GM10266 (cell line): ENCODE results near the gene BAZ2A.

Source experiments
- DNase-seq: peaks from one replicate; pipeline ENCODE4 v3.0.0; 2012; ENCODE audit errors: extremely low spot score
- TF ChIP-seq, protein P1 (sequence below): IDR thresholded peaks from 2 replicates; pipeline ENCODE4 v1.5.1; 2012; ENCODE audit warnings: mild to moderate bottlenecking, low read depth; ENCODE audit not compliant: control insufficient read depth, insufficient read depth; ENCODE audit errors: missing control alignments

BAZ2A gene

DNA sequence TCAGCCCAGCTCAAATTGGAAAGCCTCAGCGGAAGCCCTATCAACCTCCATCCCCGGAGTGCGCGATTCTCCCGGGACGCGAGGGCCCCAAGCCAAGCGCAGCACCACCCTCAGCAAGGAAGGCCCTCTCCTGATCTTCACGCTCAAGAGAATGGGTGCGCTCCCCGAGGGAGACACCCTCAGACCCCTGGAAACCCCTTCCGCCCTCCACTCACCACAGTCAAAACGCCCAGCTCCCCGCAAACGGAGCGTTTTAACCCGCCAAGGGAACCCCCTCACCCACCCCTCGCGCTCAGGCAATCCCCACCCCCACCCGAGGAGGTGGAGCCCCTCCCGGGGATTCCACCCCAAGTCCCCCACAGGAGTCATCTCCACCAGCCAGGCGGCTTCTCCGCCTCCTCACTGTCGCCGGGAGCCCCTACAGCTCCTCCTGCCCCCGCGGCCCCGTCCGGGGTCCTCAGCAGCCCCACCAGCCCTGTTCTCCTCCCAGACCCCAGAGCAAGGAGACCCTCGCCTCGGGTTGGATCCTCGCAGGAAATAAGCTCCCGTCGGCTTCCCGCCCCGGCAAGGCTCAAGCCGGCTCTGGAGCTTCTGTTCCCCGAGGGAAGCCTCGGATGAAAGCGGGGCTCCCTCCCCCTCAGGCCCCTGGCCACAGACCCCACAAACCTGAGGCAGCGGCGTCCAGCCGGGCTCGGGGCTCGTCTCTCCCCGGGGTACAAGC lies 507 bp downstream of the BAZ2A start:
- TF ChIP-seq, protein P1, sequence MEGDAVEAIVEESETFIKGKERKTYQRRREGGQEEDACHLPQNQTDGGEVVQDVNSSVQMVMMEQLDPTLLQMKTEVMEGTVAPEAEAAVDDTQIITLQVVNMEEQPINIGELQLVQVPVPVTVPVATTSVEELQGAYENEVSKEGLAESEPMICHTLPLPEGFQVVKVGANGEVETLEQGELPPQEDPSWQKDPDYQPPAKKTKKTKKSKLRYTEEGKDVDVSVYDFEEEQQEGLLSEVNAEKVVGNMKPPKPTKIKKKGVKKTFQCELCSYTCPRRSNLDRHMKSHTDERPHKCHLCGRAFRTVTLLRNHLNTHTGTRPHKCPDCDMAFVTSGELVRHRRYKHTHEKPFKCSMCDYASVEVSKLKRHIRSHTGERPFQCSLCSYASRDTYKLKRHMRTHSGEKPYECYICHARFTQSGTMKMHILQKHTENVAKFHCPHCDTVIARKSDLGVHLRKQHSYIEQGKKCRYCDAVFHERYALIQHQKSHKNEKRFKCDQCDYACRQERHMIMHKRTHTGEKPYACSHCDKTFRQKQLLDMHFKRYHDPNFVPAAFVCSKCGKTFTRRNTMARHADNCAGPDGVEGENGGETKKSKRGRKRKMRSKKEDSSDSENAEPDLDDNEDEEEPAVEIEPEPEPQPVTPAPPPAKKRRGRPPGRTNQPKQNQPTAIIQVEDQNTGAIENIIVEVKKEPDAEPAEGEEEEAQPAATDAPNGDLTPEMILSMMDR = no peak
- DNase-seq = peak; percentile 56

DNA sequence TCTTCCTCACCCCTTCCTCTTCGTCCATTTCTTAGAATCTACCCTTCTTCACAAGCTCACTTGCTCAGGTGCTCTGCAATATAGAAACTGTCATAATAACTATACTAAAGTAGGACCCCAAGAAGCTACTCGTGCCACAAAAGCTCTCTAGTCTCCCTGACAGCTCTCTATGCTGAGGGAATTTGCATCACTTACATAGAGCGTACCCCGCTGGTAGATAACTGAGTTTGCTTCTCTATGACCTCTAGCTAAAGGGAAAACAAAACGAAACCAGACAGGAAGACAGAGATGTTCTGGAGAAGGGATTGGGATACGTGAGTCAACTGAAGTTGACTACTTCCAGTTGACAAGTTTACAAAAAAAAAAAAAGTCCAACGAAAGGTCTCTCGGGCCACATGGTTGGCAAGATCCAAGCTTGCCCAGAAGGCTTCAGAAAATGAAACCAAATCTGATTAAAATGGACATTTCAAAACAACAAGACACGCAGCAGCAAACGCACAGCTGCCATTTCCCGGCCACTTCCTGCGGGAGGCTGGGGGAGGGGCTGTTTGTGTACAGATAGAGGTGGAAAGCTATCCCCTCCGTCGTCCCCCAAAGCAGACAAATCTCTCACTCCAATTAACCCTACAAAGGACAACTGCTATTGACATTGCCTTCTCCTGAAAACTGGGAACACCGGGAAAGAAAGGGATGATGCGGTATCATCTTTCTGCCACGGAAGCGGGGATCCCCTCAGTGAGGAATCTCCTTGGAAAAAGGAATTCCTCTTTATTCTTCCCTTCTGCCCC lies 1.3 kb downstream of the BAZ2A start:
- TF ChIP-seq, protein P1 = no peak

DNA sequence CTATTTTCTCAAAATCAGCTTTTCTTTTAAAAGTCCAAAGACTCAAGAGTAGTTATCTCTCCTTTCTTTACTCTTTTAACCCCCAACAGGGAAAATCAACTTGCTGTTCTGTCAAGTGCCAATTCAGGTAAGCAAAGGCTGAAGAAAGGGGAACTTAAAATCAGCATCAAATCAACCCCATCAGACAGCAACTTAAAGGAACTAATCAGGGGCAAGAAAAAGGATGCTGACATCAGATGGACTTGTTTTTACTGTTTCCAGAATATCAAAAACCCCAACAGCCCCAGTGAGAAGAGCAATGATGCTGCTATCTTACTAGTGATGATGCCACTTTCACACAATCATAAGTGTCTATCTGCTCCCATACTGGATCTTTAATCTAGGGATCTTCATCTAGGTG lies 3.4 kb downstream of the BAZ2A start:
- TF ChIP-seq, protein P1 = no peak
- no peak for DNase-seq

More for the DNA sequence above, 1.3 kb downstream of the BAZ2A start:
- DNase-seq = peak; percentile 43

DNA sequence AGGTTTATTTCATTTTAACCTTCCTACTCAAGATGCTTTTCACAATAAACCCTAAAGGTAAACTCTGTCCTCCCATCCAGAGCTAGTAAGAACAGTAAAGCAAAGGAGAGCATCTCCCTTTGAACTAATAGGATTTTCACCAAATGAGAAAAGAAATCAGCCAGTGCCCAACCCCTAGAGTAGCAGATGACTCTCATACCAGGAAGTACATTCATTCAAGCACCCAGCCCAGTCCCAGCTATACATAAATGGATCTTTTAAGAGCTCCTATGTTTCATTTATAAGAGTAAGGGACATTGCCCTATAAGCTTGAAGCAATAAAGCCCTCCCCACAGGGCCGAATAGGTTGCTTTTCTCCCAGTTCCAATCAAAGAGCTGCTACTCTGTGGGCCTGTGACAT lies 7.6 kb downstream of the BAZ2A start:
- TF ChIP-seq, protein P1 = no peak
- DNase-seq = no peak

GRCh38 chr12:56616925-56617324 lies 13.2 kb downstream of the BAZ2A start:
- DNase-seq = no peak
- TF ChIP-seq, protein P1 = no peak

DNA sequence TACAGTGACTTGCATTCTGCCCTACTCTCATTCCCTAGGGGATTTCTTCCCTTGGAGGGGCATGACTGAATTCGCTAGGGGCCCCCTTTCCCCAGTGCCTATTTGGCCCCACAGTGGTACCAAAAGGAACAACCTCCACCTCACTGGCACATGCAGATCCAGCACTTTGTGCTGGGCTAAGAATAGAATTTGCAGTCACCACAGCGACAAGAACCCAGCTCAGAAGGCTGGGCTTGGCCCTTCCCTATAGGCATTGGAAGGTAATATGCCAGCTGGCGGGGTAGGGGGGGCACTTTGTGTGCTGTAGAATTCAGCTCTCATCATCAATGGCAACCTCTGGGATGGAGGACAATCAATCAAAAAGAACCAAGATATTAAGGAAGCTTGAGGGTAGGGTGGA lies 13.9 kb downstream of the BAZ2A start:
- TF ChIP-seq, protein P1 = no peak
- DNase-seq = no peak

DNA sequence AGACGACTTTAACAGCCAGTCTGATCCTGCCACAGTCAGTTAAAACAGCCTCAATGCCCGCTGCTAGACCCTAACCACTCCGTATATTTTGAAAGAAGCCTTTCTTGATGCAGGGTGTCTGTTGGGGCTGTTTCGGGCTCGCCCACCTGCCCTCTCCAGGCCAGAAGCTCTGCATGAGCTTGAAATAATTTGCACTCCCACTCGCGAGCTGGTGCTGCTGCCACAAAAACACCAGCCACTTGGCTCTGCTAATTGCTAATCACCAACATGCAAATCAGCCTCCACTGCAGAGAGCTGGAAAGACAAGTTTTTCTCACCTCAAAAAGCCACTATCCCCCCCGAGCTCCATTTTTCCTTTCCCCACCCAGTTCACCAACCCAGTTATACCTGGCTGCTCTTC lies 15.5 kb downstream of the BAZ2A start:
- TF ChIP-seq, protein P1 = no peak

More for the DNA sequence above, 15.5 kb downstream of the BAZ2A start:
- no peak for DNase-seq
